Measurements from ENCODE around the gene PRKCA.

DNA sequence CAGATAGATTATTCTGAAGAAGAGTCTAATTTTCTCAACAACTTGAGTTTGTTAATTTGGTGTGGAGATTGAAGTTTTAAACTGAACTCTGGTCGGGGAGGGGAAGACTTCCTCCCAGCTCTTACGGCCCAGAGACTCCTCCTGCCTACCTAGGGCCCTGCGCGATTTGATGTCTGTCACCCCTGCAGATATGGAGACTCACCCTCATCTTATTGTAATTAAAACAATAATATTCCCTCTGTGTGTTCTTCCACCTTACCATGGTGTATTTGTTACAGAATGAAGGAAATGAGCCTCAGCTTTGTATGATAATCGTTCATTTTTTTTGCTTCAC lies 348.1 kb downstream of the PRKCA start:
- TF ChIP-seq, protein P1, sequence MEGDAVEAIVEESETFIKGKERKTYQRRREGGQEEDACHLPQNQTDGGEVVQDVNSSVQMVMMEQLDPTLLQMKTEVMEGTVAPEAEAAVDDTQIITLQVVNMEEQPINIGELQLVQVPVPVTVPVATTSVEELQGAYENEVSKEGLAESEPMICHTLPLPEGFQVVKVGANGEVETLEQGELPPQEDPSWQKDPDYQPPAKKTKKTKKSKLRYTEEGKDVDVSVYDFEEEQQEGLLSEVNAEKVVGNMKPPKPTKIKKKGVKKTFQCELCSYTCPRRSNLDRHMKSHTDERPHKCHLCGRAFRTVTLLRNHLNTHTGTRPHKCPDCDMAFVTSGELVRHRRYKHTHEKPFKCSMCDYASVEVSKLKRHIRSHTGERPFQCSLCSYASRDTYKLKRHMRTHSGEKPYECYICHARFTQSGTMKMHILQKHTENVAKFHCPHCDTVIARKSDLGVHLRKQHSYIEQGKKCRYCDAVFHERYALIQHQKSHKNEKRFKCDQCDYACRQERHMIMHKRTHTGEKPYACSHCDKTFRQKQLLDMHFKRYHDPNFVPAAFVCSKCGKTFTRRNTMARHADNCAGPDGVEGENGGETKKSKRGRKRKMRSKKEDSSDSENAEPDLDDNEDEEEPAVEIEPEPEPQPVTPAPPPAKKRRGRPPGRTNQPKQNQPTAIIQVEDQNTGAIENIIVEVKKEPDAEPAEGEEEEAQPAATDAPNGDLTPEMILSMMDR (IDR thresholded peaks at IDR 0.05) = no peak
- TF ChIP-seq, protein P2, sequence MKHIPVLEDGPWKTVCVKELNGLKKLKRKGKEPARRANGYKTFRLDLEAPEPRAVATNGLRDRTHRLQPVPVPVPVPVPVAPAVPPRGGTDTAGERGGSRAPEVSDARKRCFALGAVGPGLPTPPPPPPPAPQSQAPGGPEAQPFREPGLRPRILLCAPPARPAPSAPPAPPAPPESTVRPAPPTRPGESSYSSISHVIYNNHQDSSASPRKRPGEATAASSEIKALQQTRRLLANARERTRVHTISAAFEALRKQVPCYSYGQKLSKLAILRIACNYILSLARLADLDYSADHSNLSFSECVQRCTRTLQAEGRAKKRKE (CRISPR knock-in tag; IDR thresholded peaks at IDR 0.05; ENCODE audit: low read depth) = no peak
- TF ChIP-seq, protein P3, sequence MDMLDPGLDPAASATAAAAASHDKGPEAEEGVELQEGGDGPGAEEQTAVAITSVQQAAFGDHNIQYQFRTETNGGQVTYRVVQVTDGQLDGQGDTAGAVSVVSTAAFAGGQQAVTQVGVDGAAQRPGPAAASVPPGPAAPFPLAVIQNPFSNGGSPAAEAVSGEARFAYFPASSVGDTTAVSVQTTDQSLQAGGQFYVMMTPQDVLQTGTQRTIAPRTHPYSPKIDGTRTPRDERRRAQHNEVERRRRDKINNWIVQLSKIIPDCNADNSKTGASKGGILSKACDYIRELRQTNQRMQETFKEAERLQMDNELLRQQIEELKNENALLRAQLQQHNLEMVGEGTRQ (IDR thresholded peaks at IDR 0.05) = no peak
- TF ChIP-seq POLR2A (IDR thresholded peaks at IDR 0.05; ENCODE audit: low read length) (no peak), MAFK (IDR thresholded peaks at IDR 0.05; ENCODE audit: partially characterized antibody) (no peak), JUN (IDR thresholded peaks at IDR 0.05) (no peak), CBX2 (IDR thresholded peaks at IDR 0.05; ENCODE audit: borderline replicate concordance, low read depth) (no peak), JUNB (IDR thresholded peaks at IDR 0.05) (no peak), ZNF302 (CRISPR knock-in tag; IDR thresholded peaks at IDR 0.05) (no peak), CEBPB (IDR thresholded peaks at IDR 0.05) (no peak), SREBF2 (IDR thresholded peaks at IDR 0.05) (no peak)
- TF ChIP-seq, protein P4, sequence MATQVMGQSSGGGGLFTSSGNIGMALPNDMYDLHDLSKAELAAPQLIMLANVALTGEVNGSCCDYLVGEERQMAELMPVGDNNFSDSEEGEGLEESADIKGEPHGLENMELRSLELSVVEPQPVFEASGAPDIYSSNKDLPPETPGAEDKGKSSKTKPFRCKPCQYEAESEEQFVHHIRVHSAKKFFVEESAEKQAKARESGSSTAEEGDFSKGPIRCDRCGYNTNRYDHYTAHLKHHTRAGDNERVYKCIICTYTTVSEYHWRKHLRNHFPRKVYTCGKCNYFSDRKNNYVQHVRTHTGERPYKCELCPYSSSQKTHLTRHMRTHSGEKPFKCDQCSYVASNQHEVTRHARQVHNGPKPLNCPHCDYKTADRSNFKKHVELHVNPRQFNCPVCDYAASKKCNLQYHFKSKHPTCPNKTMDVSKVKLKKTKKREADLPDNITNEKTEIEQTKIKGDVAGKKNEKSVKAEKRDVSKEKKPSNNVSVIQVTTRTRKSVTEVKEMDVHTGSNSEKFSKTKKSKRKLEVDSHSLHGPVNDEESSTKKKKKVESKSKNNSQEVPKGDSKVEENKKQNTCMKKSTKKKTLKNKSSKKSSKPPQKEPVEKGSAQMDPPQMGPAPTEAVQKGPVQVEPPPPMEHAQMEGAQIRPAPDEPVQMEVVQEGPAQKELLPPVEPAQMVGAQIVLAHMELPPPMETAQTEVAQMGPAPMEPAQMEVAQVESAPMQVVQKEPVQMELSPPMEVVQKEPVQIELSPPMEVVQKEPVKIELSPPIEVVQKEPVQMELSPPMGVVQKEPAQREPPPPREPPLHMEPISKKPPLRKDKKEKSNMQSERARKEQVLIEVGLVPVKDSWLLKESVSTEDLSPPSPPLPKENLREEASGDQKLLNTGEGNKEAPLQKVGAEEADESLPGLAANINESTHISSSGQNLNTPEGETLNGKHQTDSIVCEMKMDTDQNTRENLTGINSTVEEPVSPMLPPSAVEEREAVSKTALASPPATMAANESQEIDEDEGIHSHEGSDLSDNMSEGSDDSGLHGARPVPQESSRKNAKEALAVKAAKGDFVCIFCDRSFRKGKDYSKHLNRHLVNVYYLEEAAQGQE (IDR thresholded peaks at IDR 0.05) = no peak
- TF ChIP-seq, protein P5, sequence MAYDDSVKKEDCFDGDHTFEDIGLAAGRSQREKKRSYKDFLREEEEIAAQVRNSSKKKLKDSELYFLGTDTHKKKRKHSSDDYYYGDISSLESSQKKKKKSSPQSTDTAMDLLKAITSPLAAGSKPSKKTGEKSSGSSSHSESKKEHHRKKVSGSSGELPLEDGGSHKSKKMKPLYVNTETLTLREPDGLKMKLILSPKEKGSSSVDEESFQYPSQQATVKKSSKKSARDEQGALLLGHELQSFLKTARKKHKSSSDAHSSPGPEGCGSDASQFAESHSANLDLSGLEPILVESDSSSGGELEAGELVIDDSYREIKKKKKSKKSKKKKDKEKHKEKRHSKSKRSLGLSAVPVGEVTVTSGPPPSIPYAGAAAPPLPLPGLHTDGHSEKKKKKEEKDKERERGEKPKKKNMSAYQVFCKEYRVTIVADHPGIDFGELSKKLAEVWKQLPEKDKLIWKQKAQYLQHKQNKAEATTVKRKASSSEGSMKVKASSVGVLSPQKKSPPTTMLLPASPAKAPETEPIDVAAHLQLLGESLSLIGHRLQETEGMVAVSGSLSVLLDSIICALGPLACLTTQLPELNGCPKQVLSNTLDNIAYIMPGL (CRISPR knock-in tag; IDR thresholded peaks at IDR 0.05; ENCODE audit: borderline replicate concordance) = no peak
- TF ChIP-seq, protein P6, sequence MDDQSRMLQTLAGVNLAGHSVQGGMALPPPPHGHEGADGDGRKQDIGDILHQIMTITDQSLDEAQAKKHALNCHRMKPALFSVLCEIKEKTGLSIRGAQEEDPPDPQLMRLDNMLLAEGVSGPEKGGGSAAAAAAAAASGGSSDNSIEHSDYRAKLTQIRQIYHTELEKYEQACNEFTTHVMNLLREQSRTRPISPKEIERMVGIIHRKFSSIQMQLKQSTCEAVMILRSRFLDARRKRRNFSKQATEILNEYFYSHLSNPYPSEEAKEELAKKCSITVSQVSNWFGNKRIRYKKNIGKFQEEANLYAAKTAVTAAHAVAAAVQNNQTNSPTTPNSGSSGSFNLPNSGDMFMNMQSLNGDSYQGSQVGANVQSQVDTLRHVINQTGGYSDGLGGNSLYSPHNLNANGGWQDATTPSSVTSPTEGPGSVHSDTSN (IDR thresholded peaks at IDR 0.05) = no peak
